Right ventricle myocardium superior (tissue), 1 donor: ENCODE results near the gene SYNJ2. TPM values are rescaled to one million over a fixed set of nuclear protein-coding genes. Genes with fewer than 3 reads are reported as not detected.
A peak's percentile ranks its signal among the peaks of the same experiment; 100 is the strongest.

Source experiments
- ATAC-seq: fragments of 200-7000 bp; cut with Tn5 transposase; one replicate; pipeline ENCODE4 v1.9.1; 2020; ENCODE audit warnings: mild to moderate bottlenecking; ENCODE audit not compliant: poor library complexity
- DNase-seq: peaks from one replicate; pipeline ENCODE4 v3.0.0-alpha.2; 2020
- intact Hi-C: fragments of 100-400 bp; cut with DNase I; formaldehyde crosslinking; loops from one replicate; pipeline ENCODE4 v1.11.2; 2022
- total RNA-seq: library from RNA; stranded (reverse); fragmentation: NEBNext Ultra II Directional; extraction: Animal tissue kit (Norgen Biotek cat#: 25700); gene quantifications from one replicate; pipeline ENCODE4 v1.2.1, GENCODE V29; 2021
- donor health status: DM: no; HTN: yes; CAD: no; lungs with severe emphysema.

The SYNJ2 gene
- total RNA-seq, 1 donor from 2014 or later = 14.0 TPM

GRCh38 chr6:158072083-158072721 is 90.5 kb downstream of the SYNJ2 start:
- intact Hi-C loops = loop anchor here (5.0 kb wide), 1 partner anchor 90 kb away; the partner anchor contains the start of gene SYNJ2
- ATAC-seq = peak; percentile 82

GRCh38 chr6:158073776-158074175 is 92.1 kb downstream of the SYNJ2 start:
- intact Hi-C loops = loop anchor here (5.0 kb wide), 1 partner anchor 91 kb away; the partner anchor contains the start of gene SYNJ2
- DNase-seq (no peak), ATAC-seq (no peak)

More at GRCh38 chr6:158072083-158072721, 90.5 kb downstream of the SYNJ2 start:
- peak; percentile 83 for DNase-seq

GRCh38 chr6:158076548-158076947 is 94.9 kb downstream of the SYNJ2 start:
- ATAC-seq (no peak), DNase-seq (no peak)
- intact Hi-C loops = no loop called here

GRCh38 chr6:158077676-158078075 is 96.0 kb downstream of the SYNJ2 start:
- DNase-seq (no peak), ATAC-seq (no peak)
- intact Hi-C loops = no loop called here

- no peak for ATAC-seq
- intact Hi-C loops = no loop called here
- no peak for DNase-seq
Measured at GRCh38 chr6:158078320-158078719, 96.7 kb downstream of the SYNJ2 start.

GRCh38 chr6:158080849-158081656 is 99.4 kb downstream of the SYNJ2 start:
- intact Hi-C loops = no loop called here
- ATAC-seq = no peak
- DNase-seq = peak; percentile 26

- intact Hi-C loops = no loop called here
- DNase-seq (peak; percentile 45), ATAC-seq (no peak)
Measured at GRCh38 chr6:158081657-158081935, 99.9 kb downstream of the SYNJ2 start.

GRCh38 chr6:158083455-158084325 is 102.0 kb downstream of the SYNJ2 start:
- intact Hi-C loops = no loop called here
- ATAC-seq (no peak), DNase-seq (no peak)

- DNase-seq (no peak), ATAC-seq (no peak)
- intact Hi-C loops = no loop called here
Measured at GRCh38 chr6:158085261-158086053, 103.8 kb downstream of the SYNJ2 start.

GRCh38 chr6:158086054-158086503 is 104.4 kb downstream of the SYNJ2 start:
- intact Hi-C loops = no loop called here
- ATAC-seq (no peak), DNase-seq (no peak)

GRCh38 chr6:158086504-158087223 is 105.0 kb downstream of the SYNJ2 start:
- ATAC-seq = peak; percentile 6
- intact Hi-C loops = no loop called here
- peak; percentile 70 for DNase-seq

GRCh38 chr6:158087224-158087867 is 105.7 kb downstream of the SYNJ2 start:
- ATAC-seq (peak; percentile 7), DNase-seq (peak; percentile 41)
- intact Hi-C loops = no loop called here

- ATAC-seq = no peak
- peak; percentile 8 for DNase-seq
- intact Hi-C loops = no loop called here
Measured at GRCh38 chr6:158092806-158093205, 111.1 kb downstream of the SYNJ2 start.

- no peak for DNase-seq
- ATAC-seq = no peak
- intact Hi-C loops = no loop called here
Measured at GRCh38 chr6:158095031-158095430, 113.4 kb downstream of the SYNJ2 start.

GRCh38 chr6:158095671-158096070 is 114.0 kb downstream of the SYNJ2 start:
- ATAC-seq = no peak
- DNase-seq = no peak
- intact Hi-C loops = no loop called here

GRCh38 chr6:158103228-158103627 is 121.6 kb downstream of the SYNJ2 start:
- DNase-seq (no peak), ATAC-seq (no peak)
- intact Hi-C loops = no loop called here

GRCh38 chr6:158104696-158105095 is 123.0 kb downstream of the SYNJ2 start:
- no peak for DNase-seq
- intact Hi-C loops = no loop called here
- ATAC-seq = no peak
